A172 (cell line): ENCODE measurements around the gene TMEM272. TPM values are rescaled to one million over a fixed set of nuclear protein-coding genes. Genes with fewer than 3 reads are reported as not detected.
A peak's percentile ranks its signal among the peaks of the same experiment; 100 is the strongest.
"Not testable (repeated sequence)": the region's sequence is repeated elsewhere in the genome, so short reads cannot be mapped to it uniquely, and the experiment has no call there.

Source experiments
- DNase-seq: peaks from one replicate; pipeline ENCODE4 v3.0.0-alpha.2; 2015; ENCODE audit warnings: low spot score
- total RNA-seq: library from RNA; depleted of rRNA; stranded (reverse); fragments of >200 nt; shearing (Covaris generic); gene quantifications from 2 replicates; pipeline ENCODE4 v1.2.3, GENCODE V29; 2014

The TMEM272 gene
- total RNA-seq, 1 experiment from 2014 or later, result not detected

GRCh38 chr13:51825165-51825592 is 19.8 kb downstream of the TMEM272 start:
- DNase-seq, result no peak

- DNase-seq, result not testable (repeated sequence)
Measured at GRCh38 chr13:51824712-51825111, 20.3 kb downstream of the TMEM272 start.

- no peak for DNase-seq
Measured at GRCh38 chr13:51823863-51824262, 21.1 kb downstream of the TMEM272 start.

GRCh38 chr13:51823359-51823758 is 21.6 kb downstream of the TMEM272 start:
- no peak for DNase-seq

GRCh38 chr13:51822106-51822815 is 22.7 kb downstream of the TMEM272 start:
- DNase-seq, result no peak

- DNase-seq, result no peak
Measured at GRCh38 chr13:51821606-51822005, 23.4 kb downstream of the TMEM272 start.

GRCh38 chr13:51820016-51820597 is 24.9 kb downstream of the TMEM272 start:
- no peak for DNase-seq

GRCh38 chr13:51819544-51819943 is 25.4 kb downstream of the TMEM272 start:
- no peak for DNase-seq

- DNase-seq, result peak; percentile 32
Measured at GRCh38 chr13:51818781-51819511, 26.0 kb downstream of the TMEM272 start.

GRCh38 chr13:51818276-51818675 is 26.7 kb downstream of the TMEM272 start:
- no peak for DNase-seq

GRCh38 chr13:51817717-51818116 is 27.3 kb downstream of the TMEM272 start:
- DNase-seq, result no peak

- DNase-seq, result peak; percentile 61
Measured at GRCh38 chr13:51816604-51817249, 28.2 kb downstream of the TMEM272 start.

- DNase-seq, result no peak
Measured at GRCh38 chr13:51815848-51816247, 29.1 kb downstream of the TMEM272 start.

GRCh38 chr13:51814825-51815650 is 29.9 kb downstream of the TMEM272 start:
- DNase-seq, result peak; percentile 62

GRCh38 chr13:51814071-51814470 is 30.9 kb downstream of the TMEM272 start:
- DNase-seq, result no peak

GRCh38 chr13:51811920-51812451 is 33.0 kb downstream of the TMEM272 start:
- DNase-seq, result no peak

- no peak for DNase-seq
Measured at GRCh38 chr13:51811046-51811445, 33.9 kb downstream of the TMEM272 start.

- DNase-seq, result no peak
Measured at GRCh38 chr13:51808811-51809210, 36.2 kb downstream of the TMEM272 start.

GRCh38 chr13:51807041-51807440 is 37.9 kb downstream of the TMEM272 start:
- DNase-seq, result no peak

GRCh38 chr13:51806566-51806965 is 38.4 kb downstream of the TMEM272 start:
- DNase-seq, result no peak

GRCh38 chr13:51805925-51806324 is 39.1 kb downstream of the TMEM272 start:
- no peak for DNase-seq
